H1 (cell line): ENCODE data around the gene RNF41. TPM values are rescaled to one million over a fixed set of nuclear protein-coding genes. Genes with fewer than 3 reads are reported as not detected.

ENCODE experiments used
- ATF2 ChIP-seq: IDR thresholded peaks from 2 replicates; pipeline ENCODE4 v1.6.1; 2012; ENCODE audit warnings: low read length, inconsistent platforms
- BACH1 ChIP-seq: IDR thresholded peaks from 2 replicates; pipeline ENCODE4 v1.6.1; 2012; ENCODE audit warnings: low read length, improper control_type of control experiment
- BRCA1 ChIP-seq: IDR thresholded peaks from 2 replicates; pipeline ENCODE4 v1.6.1; 2012; ENCODE audit warnings: low read depth, low read length, improper control_type of control experiment
- CBX5 ChIP-seq: fragments of 300-800, 300-1000 bp; sonication (generic); IDR thresholded peaks from 2 replicates; pipeline ENCODE4 v1.7.1; 2016; ENCODE audit warnings: antibody characterized with exemption, low read length, low read depth
- CHD1 ChIP-seq: IDR thresholded peaks from 2 replicates; pipeline ENCODE4 v1.6.1; 2012; ENCODE audit warnings: low read depth, low read length, improper control_type of control experiment
- CHD2 ChIP-seq: IDR thresholded peaks from 2 replicates; pipeline ENCODE4 v1.6.1; 2012; ENCODE audit warnings: low read length, improper control_type of control experiment
- CTCF ChIP-seq, 3 experiments: IDR thresholded peaks; 1 replicate in 2 of 3; 2 replicates in 1 of 3; pipeline versions ENCODE4 v1.5.1 to v1.6.1; 2011; ENCODE audit warnings: low read length in 3 of 3, mild to moderate bottlenecking in 3 of 3, inconsistent platforms in 2 of 3, low read depth in 1 of 3, moderate library complexity in 1 of 3; ENCODE audit not compliant: insufficient read depth in 1 of 3; ENCODE audit errors: control extremely low read depth in 1 of 3
- EGR1 ChIP-seq: IDR thresholded peaks from 2 replicates; pipeline ENCODE4 v1.6.1; 2011; ENCODE audit warnings: low read depth, low read length, borderline replicate concordance
- EP300 ChIP-seq, 2 experiments: IDR thresholded peaks; 1 replicate in 1 of 2; 2 replicates in 1 of 2; pipeline ENCODE4 v1.6.1; 2011 to 2012; ENCODE audit warnings: low read depth in 2 of 2, low read length in 2 of 2, mild to moderate bottlenecking in 2 of 2, borderline replicate concordance in 1 of 2, inconsistent platforms in 1 of 2, moderate library complexity in 1 of 2
- EZH2 ChIP-seq: fragments of 200-600 bp; sonication (generic); IDR thresholded peaks from 2 replicates; pipeline ENCODE4 v1.7.1; 2012; ENCODE audit warnings: low read depth, mild to moderate bottlenecking, moderate library complexity, low read length, inconsistent platforms; ENCODE audit not compliant: severe bottlenecking
- FOSL1 ChIP-seq: IDR thresholded peaks from 2 replicates; pipeline ENCODE4 v1.6.1; 2011; ENCODE audit warnings: mild to moderate bottlenecking, low read depth, low read length, moderate library complexity; ENCODE audit not compliant: insufficient read depth
- GTF2F1 ChIP-seq: IDR thresholded peaks from 2 replicates; pipeline ENCODE4 v1.6.1; 2012; ENCODE audit warnings: low read depth, low read length, improper control_type of control experiment, borderline replicate concordance
- KDM5A ChIP-seq: fragments of 200-600 bp; IDR thresholded peaks from 2 replicates; pipeline ENCODE4 v1.7.1; 2012; ENCODE audit warnings: mild to moderate bottlenecking, low read length, inconsistent platforms, mixed read lengths
- RNF2 ChIP-seq: fragments of 200-900, 300-1000 bp; sonication (generic); IDR thresholded peaks from 2 replicates; pipeline ENCODE4 v1.7.1; 2016; ENCODE audit warnings: borderline replicate concordance, low read depth, mild to moderate bottlenecking, antibody characterized with exemption, low read length; ENCODE audit not compliant: poor library complexity, severe bottlenecking; ENCODE audit errors: missing control alignments
- SIRT6 ChIP-seq: IDR thresholded peaks from one replicate; pipeline ENCODE4 v1.7.1; 2012; ENCODE audit warnings: low read length, inconsistent platforms
- SP2 ChIP-seq: IDR thresholded peaks from 2 replicates; pipeline ENCODE4 v1.6.1; 2012; ENCODE audit warnings: mild to moderate bottlenecking, low read length, inconsistent platforms
- SRF ChIP-seq: IDR thresholded peaks from 2 replicates; pipeline ENCODE4 v1.6.1; 2011; ENCODE audit warnings: mild to moderate bottlenecking, low read depth, low read length, moderate library complexity
- TAF1 ChIP-seq: IDR thresholded peaks from 2 replicates; pipeline ENCODE4 v1.6.1; 2011; ENCODE audit warnings: mild to moderate bottlenecking, low read depth, low read length
- TAF7 ChIP-seq: optimal IDR thresholded peaks from 2 replicates; pipeline ENCODE3; 2011; ENCODE audit warnings: low read depth, mild to moderate bottlenecking, inconsistent platforms, low read length, moderate library complexity, borderline replicate concordance
- TEAD4 ChIP-seq: IDR thresholded peaks from 2 replicates; pipeline ENCODE4 v1.6.1; 2012; ENCODE audit warnings: low read depth, low read length, inconsistent platforms, mixed read lengths
- polyA plus RNA-seq, 7 experiments: library from polyadenylated mRNA; depleted of rRNA in 3 of 7; stranded (reverse) in 5 of 7; unstranded in 2 of 7; fragments of >200 nt in 5 of 7; fragments of 200-250 nt in 2 of 7; gene quantifications; 1 replicate in 5 of 7; 2 replicates in 1 of 7; 4 replicates in 1 of 7; pipeline versions ENCODE4 v1.2.1 to v1.2.3, GENCODE V29; 2011 to 2013; ENCODE audit warnings: missing spikeins in 2 of 7, mixed read lengths in 2 of 7
- total RNA-seq: library from RNA; stranded (reverse); fragmentation: NEBNext Ultra II Directional; extraction: Animal tissue kit (Norgen Biotek cat#: 25700); gene quantifications from 2 replicates; pipeline ENCODE4 v1.2.1, GENCODE V29; 2021

Gene RNF41
- total and polyA plus RNA-seq, 2 of the 8 experiments (the other 6 are each of a cell fraction or from before 2014, with no cell fraction given), result 55.5 to 98.6 TPM

GRCh38 chr12:56221757-56222530 lies at the start of gene RNF41 (continued):
- TF ChIP-seq TEAD4 (no peak), EZH2 (no peak), CHD1 (no peak), EP300 (IDR thresholded peaks at IDR 0.05; ENCODE audit: borderline replicate concordance in 1 of 2, low read depth in 2 of 2, low read length in 2 of 2) (no peak), CHD2 (no peak), BRCA1 (no peak), RNF2 (no peak), CTCF (IDR thresholded peaks at IDR 0.05; ENCODE audit: control extremely low read depth in 1 of 3, insufficient read depth in 1 of 3, low read depth in 1 of 3, low read length in 3 of 3) (peak in 2 of 3 experiments; percentile 9 to 24; a peak in 2 of 4 replicates), BACH1 (no peak), EGR1 (no peak; the same call in 1 of the 2 replicates), FOSL1 (no peak), TAF1 (peak; percentile 93), CBX5 (no peak), SP2 (peak; percentile 54; the same call in 1 of the 2 replicates), ATF2 (no peak), KDM5A (no peak), SRF (no peak), SIRT6 (no peak), GTF2F1 (no peak), TAF7 (peak; percentile 65)
